ENCODE data around the gene NR4A3.

GRCh38 chr9:99878651-99879050 lies 57.0 kb downstream of the NR4A3 start:
- TF ChIP-seq, protein P1, sequence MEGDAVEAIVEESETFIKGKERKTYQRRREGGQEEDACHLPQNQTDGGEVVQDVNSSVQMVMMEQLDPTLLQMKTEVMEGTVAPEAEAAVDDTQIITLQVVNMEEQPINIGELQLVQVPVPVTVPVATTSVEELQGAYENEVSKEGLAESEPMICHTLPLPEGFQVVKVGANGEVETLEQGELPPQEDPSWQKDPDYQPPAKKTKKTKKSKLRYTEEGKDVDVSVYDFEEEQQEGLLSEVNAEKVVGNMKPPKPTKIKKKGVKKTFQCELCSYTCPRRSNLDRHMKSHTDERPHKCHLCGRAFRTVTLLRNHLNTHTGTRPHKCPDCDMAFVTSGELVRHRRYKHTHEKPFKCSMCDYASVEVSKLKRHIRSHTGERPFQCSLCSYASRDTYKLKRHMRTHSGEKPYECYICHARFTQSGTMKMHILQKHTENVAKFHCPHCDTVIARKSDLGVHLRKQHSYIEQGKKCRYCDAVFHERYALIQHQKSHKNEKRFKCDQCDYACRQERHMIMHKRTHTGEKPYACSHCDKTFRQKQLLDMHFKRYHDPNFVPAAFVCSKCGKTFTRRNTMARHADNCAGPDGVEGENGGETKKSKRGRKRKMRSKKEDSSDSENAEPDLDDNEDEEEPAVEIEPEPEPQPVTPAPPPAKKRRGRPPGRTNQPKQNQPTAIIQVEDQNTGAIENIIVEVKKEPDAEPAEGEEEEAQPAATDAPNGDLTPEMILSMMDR (IDR thresholded peaks at IDR 0.05; ENCODE audit: borderline replicate concordance, extremely low read depth, low read length, poor library complexity, severe bottlenecking): no peak
- TF ChIP-seq EZH2 (IDR thresholded peaks at IDR 0.05; ENCODE audit: borderline replicate concordance, low read depth, low read length, severe bottlenecking): no peak

All from DND-41 (cell line).